GM23338 (cell line): ENCODE data around the gene GLS. TPM values are rescaled to one million over a fixed set of nuclear protein-coding genes. Genes with fewer than 3 reads are reported as not detected.

ENCODE experiments used
- ATAC-seq: fragments of 200-7000 bp; cut with Tn5 transposase; 3 replicates; pipeline ENCODE4 v1.9.1; 2020
- DNase-seq: peaks from one replicate; pipeline ENCODE4 v3.0.0-alpha.2; 2015; ENCODE audit warnings: low spot score
- H2AFZ ChIP-seq: fragments of 200-600 bp; sonication (generic); 2 replicates; pipeline ENCODE4 v1.8.0; 2016; ENCODE audit warnings: antibody characterized with exemption, mild to moderate bottlenecking, moderate library complexity
- H3F3A ChIP-seq: fragments of 200-600 bp; sonication (generic); replicated peaks from 2 replicates; pipeline ENCODE4 v1.8.0; 2017; ENCODE audit warnings: antibody characterized with exemption, mixed run types, low read depth
- H3K27ac ChIP-seq: fragments of 200-600 bp; sonication (generic); 2 replicates; pipeline ENCODE4 v1.6.1; 2016; ENCODE audit warnings: low read depth
- H3K27me3 ChIP-seq: fragments of 200-600 bp; sonication (generic); 2 replicates; pipeline ENCODE4 v1.8.0; 2016; ENCODE audit warnings: mild to moderate bottlenecking, mixed run types, moderate library complexity; ENCODE audit not compliant: insufficient read depth
- H3K36me3 ChIP-seq: fragments of 200-600 bp; sonication (generic); 2 replicates; pipeline ENCODE4 v1.8.0; 2016; ENCODE audit warnings: mild to moderate bottlenecking; ENCODE audit not compliant: insufficient read depth
- H3K4me1 ChIP-seq: fragments of 200-600 bp; sonication (generic); 2 replicates; pipeline ENCODE4 v1.8.0; 2016; ENCODE audit warnings: mild to moderate bottlenecking, moderate library complexity; ENCODE audit not compliant: insufficient read depth
- H3K4me2 ChIP-seq: fragments of 200-600 bp; sonication (generic); 2 replicates; pipeline ENCODE4 v1.7.1; 2017; ENCODE audit warnings: mixed run types
- H3K4me3 ChIP-seq: fragments of 200-600 bp; sonication (generic); 2 replicates; pipeline ENCODE4 v1.6.1; 2016; ENCODE audit warnings: mixed run types
- H3K79me2 ChIP-seq: fragments of 200-600 bp; sonication (generic); replicated peaks from 2 replicates; pipeline ENCODE4 v1.8.0; 2017; ENCODE audit warnings: mild to moderate bottlenecking; ENCODE audit not compliant: insufficient read depth
- H3K9me2 ChIP-seq: fragments of 200-600 bp; sonication (generic); 2 replicates; pipeline ENCODE4 v1.8.0; 2017; ENCODE audit not compliant: insufficient read depth
- H4K20me1 ChIP-seq: fragments of 200-600 bp; sonication (generic); replicated peaks from 2 replicates; pipeline ENCODE4 v1.8.0; 2017; ENCODE audit warnings: mild to moderate bottlenecking; ENCODE audit not compliant: insufficient read depth
- H3K27ac Mint-ChIP-seq: 2 replicates; pipeline ENCODE4 v1.8.0; 2020; ENCODE audit warnings: inconsistent platforms, mild to moderate bottlenecking, moderate library complexity, mixed read lengths
- H3K27me3 Mint-ChIP-seq: 3 replicates; pipeline ENCODE4 v1.8.0; 2022; ENCODE audit warnings: low read depth, mild to moderate bottlenecking, moderate library complexity, mixed read lengths, inconsistent platforms; ENCODE audit not compliant: insufficient read depth, poor library complexity
- H3K36me3 Mint-ChIP-seq: 3 replicates; pipeline ENCODE4 v1.8.0; 2021; ENCODE audit warnings: low read depth, mild to moderate bottlenecking, inconsistent platforms, moderate library complexity, mixed read lengths
- H3K4me1 Mint-ChIP-seq: 3 replicates; pipeline ENCODE4 v1.8.0; 2020; ENCODE audit warnings: mild to moderate bottlenecking, inconsistent platforms, mixed read lengths
- H3K4me3 Mint-ChIP-seq: 3 replicates; pipeline ENCODE4 v1.8.0; 2021; ENCODE audit warnings: moderate library complexity, mild to moderate bottlenecking, inconsistent platforms, mixed read lengths
- H3K9me3 Mint-ChIP-seq: 3 replicates; pipeline ENCODE4 v1.8.0; 2020; ENCODE audit warnings: moderate library complexity, mild to moderate bottlenecking, inconsistent platforms, mixed read lengths
- CREB1 ChIP-seq: fragments of 250-450 bp; sonication (Bioruptor Pico); IDR thresholded peaks from 2 replicates; pipeline ENCODE4 v1.5.0; 2020; ENCODE audit warnings: low read depth, mild to moderate bottlenecking, moderate library complexity
- EZH2phosphoT487 ChIP-seq: fragments of 200-600 bp; sonication (generic); IDR thresholded peaks from one replicate; pipeline ENCODE4 v1.8.1; 2018; ENCODE audit warnings: antibody characterized with exemption; ENCODE audit not compliant: unreplicated experiment
- JUNB ChIP-seq: IDR thresholded peaks from one replicate; pipeline ENCODE4 v1.6.1; 2016; ENCODE audit warnings: antibody characterized with exemption; ENCODE audit not compliant: unreplicated experiment
- NANOG ChIP-seq: IDR thresholded peaks from 2 replicates; pipeline ENCODE4 v1.6.1; 2016; ENCODE audit warnings: antibody characterized with exemption, borderline replicate concordance
- POLR2AphosphoS5 ChIP-seq: IDR thresholded peaks from 2 replicates; pipeline ENCODE4 v1.6.1; 2016; ENCODE audit warnings: antibody characterized with exemption, low read depth
- REST ChIP-seq: IDR thresholded peaks from one replicate; pipeline ENCODE4 v1.6.1; 2018; ENCODE audit warnings: antibody characterized with exemption; ENCODE audit not compliant: unreplicated experiment
- STAT1 ChIP-seq: IDR thresholded peaks from one replicate; pipeline ENCODE4 v1.6.1; 2016; ENCODE audit warnings: antibody characterized with exemption; ENCODE audit not compliant: unreplicated experiment
- ZNF114 ChIP-seq: fragments of 250-450 bp; sonication (Bioruptor Pico); IDR thresholded peaks from 2 replicates; pipeline ENCODE4 v1.5.0; 2020; ENCODE audit warnings: mild to moderate bottlenecking, moderate library complexity
- ZNF331 ChIP-seq: fragments of 250-450 bp; sonication (Bioruptor Pico); IDR thresholded peaks from 2 replicates; pipeline ENCODE4 v1.5.0; 2020; ENCODE audit warnings: low read depth, mild to moderate bottlenecking, moderate library complexity
- polyA plus RNA-seq: library from polyadenylated mRNA; unstranded; fragments of >200 nt; fragmentation: Nextera tagmentation; extraction: Ambion mirVana; gene quantifications from 2 replicates; pipeline ENCODE4 v1.2.1, GENCODE V29; 2016
- total RNA-seq: library from RNA; depleted of rRNA; stranded (reverse); fragments of >200 nt; shearing (Covaris generic); gene quantifications from 2 replicates; pipeline ENCODE4 v1.2.3, GENCODE V29; 2014
- TF ChIP-seq, protein P1 (sequence below), 2 experiments: fragments of 200-600 bp in 1 of 2; sonication (generic) in 1 of 2; conservative IDR thresholded peaks; 2 replicates each; pipeline versions ENCODE4 v1.5.1 to v1.6.1; 2016 to 2017; ENCODE audit warnings: antibody characterized with exemption in 2 of 2, low read depth in 2 of 2, mild to moderate bottlenecking in 2 of 2, moderate library complexity in 1 of 2
- TF ChIP-seq, protein P2 (sequence below): fragments of 250-450 bp; sonication (Bioruptor Pico); IDR thresholded peaks from 2 replicates; pipeline ENCODE4 v1.5.0; 2020; ENCODE audit warnings: mild to moderate bottlenecking, moderate library complexity

GLS gene
- total and polyA plus RNA-seq, 2 experiments from 2014 or later = 38.1 to 172 TPM

DNA sequence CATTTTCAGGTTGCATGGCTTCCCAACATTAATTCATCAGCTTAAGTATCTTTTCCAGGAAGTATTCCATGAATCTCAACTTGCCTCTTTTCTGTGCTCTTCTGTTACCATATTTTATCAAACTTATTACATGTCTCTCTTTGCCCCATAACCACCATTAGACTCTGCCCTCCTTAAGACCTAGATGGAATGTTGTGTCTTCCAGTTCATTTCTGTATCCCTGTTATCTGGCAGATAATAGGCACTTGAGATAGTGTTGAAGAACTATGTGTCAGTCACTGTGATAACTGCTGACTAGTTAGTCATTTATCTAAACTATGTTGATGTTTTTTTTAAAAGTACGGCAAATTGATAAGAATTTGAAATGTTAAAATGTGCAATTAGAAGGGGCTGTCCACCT is 41.8 kb downstream of the GLS start:
- Histone ChIP-seq H3K79me2 (no peaks in the 10 kb centered on the region), H3K27me3 (no peaks in the 10 kb centered on the region), H3K27ac (no peak overlapping the region), H3K4me3 (no peak overlapping the region), H3K4me2 (no peak overlapping the region), H3K4me1 (no peaks in the 10 kb centered on the region), H3F3A (no peaks in the 10 kb centered on the region), H3K9me2 (no peaks in the 10 kb centered on the region), H4K20me1 (no peaks in the 10 kb centered on the region), H2AFZ (no peak overlapping the region), H3K36me3 (peaks cover 19% of the 10 kb centered on the region)
- H3K27ac Mint-ChIP-seq = no peak overlapping the region
- H3K4me3 Mint-ChIP-seq = no peak overlapping the region
- no peak for DNase-seq
- H3K36me3 Mint-ChIP-seq = peaks cover 46% of the 10 kb centered on the region
- no peak for TF ChIP-seq ZNF114 (CRISPR knock-in tag)
- no peak for TF ChIP-seq NANOG
- TF ChIP-seq ZNF331 (CRISPR knock-in tag) = no peak
- TF ChIP-seq CREB1 = no peak
- TF ChIP-seq EZH2phosphoT487 = no peak
- no peak for TF ChIP-seq JUNB
- TF ChIP-seq STAT1 = no peak
- TF ChIP-seq POLR2AphosphoS5 = no peak
- TF ChIP-seq, protein P1, sequence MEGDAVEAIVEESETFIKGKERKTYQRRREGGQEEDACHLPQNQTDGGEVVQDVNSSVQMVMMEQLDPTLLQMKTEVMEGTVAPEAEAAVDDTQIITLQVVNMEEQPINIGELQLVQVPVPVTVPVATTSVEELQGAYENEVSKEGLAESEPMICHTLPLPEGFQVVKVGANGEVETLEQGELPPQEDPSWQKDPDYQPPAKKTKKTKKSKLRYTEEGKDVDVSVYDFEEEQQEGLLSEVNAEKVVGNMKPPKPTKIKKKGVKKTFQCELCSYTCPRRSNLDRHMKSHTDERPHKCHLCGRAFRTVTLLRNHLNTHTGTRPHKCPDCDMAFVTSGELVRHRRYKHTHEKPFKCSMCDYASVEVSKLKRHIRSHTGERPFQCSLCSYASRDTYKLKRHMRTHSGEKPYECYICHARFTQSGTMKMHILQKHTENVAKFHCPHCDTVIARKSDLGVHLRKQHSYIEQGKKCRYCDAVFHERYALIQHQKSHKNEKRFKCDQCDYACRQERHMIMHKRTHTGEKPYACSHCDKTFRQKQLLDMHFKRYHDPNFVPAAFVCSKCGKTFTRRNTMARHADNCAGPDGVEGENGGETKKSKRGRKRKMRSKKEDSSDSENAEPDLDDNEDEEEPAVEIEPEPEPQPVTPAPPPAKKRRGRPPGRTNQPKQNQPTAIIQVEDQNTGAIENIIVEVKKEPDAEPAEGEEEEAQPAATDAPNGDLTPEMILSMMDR (conservative IDR thresholded peaks at IDR 0.05; ENCODE audit: low read depth in 2 of 2) = no peak
- TF ChIP-seq, protein P2, sequence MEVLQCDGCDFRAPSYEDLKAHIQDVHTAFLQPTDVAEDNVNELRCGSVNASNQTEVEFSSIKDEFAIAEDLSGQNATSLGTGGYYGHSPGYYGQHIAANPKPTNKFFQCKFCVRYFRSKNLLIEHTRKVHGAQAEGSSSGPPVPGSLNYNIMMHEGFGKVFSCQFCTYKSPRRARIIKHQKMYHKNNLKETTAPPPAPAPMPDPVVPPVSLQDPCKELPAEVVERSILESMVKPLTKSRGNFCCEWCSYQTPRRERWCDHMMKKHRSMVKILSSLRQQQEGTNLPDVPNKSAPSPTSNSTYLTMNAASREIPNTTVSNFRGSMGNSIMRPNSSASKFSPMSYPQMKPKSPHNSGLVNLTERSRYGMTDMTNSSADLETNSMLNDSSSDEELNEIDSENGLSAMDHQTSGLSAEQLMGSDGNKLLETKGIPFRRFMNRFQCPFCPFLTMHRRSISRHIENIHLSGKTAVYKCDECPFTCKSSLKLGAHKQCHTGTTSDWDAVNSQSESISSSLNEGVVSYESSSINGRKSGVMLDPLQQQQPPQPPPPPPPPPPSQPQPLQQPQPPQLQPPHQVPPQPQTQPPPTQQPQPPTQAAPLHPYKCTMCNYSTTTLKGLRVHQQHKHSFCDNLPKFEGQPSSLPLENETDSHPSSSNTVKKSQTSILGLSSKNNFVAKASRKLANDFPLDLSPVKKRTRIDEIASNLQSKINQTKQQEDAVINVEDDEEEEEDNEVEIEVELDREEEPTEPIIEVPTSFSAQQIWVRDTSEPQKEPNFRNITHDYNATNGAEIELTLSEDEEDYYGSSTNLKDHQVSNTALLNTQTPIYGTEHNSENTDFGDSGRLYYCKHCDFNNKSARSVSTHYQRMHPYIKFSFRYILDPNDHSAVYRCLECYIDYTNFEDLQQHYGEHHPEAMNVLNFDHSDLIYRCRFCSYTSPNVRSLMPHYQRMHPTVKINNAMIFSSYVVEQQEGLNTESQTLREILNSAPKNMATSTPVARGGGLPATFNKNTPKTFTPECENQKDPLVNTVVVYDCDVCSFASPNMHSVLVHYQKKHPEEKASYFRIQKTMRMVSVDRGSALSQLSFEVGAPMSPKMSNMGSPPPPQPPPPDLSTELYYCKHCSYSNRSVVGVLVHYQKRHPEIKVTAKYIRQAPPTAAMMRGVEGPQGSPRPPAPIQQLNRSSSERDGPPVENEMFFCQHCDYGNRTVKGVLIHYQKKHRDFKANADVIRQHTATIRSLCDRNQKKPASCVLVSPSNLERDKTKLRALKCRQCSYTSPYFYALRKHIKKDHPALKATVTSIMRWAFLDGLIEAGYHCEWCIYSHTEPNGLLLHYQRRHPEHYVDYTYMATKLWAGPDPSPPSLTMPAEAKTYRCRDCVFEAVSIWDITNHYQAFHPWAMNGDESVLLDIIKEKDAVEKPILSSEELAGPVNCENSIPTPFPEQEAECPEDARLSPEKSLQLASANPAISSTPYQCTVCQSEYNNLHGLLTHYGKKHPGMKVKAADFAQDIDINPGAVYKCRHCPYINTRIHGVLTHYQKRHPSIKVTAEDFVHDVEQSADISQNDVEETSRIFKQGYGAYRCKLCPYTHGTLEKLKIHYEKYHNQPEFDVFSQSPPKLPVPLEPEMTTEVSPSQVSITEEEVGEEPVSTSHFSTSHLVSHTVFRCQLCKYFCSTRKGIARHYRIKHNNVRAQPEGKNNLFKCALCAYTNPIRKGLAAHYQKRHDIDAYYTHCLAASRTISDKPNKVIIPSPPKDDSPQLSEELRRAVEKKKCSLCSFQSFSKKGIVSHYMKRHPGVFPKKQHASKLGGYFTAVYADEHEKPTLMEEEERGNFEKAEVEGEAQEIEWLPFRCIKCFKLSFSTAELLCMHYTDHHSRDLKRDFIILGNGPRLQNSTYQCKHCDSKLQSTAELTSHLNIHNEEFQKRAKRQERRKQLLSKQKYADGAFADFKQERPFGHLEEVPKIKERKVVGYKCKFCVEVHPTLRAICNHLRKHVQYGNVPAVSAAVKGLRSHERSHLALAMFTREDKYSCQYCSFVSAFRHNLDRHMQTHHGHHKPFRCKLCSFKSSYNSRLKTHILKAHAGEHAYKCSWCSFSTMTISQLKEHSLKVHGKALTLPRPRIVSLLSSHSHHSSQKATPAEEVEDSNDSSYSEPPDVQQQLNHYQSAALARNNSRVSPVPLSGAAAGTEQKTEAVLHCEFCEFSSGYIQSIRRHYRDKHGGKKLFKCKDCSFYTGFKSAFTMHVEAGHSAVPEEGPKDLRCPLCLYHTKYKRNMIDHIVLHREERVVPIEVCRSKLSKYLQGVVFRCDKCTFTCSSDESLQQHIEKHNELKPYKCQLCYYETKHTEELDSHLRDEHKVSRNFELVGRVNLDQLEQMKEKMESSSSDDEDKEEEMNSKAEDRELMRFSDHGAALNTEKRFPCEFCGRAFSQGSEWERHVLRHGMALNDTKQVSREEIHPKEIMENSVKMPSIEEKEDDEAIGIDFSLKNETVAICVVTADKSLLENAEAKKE = no peak
- no peak for TF ChIP-seq REST
- no peaks in the 10 kb centered on the region for H3K9me3 Mint-ChIP-seq
- no peaks in the 10 kb centered on the region for H3K27me3 Mint-ChIP-seq
- no peak for ATAC-seq
- H3K4me1 Mint-ChIP-seq = peaks cover 2% of the 10 kb centered on the region; the same call in 1 of the 3 replicates
